Panc1 (cell line): Measurements from ENCODE around the gene WDFY2. TPM values are rescaled to one million over a fixed set of nuclear protein-coding genes. Genes with fewer than 3 reads are reported as not detected.

Experiments used
- ATAC-seq: fragments of 200-7000 bp; cut with Tn5 transposase; 2 replicates; pipeline ENCODE4 v1.9.1; 2020; ENCODE audit warnings: mild to moderate bottlenecking, moderate library complexity
- BruUV-seq: library from RNA; stranded (reverse); fragments of 400-500 nt; replicated peaks from 2 replicates; lab custom pipeline; 2021; lab: Mats Ljungman, UMichigan
- CTCF ChIA-PET: fragments of 300-600 bp; sonication (Branson Sonifier 250); formaldehyde crosslinking; loops from one replicate; lab custom pipeline; 2022; ENCODE audit warnings: antibody characterized with exemption; lab: Charles Lee
- POLR2A ChIA-PET: fragments of 300-600 bp; sonication (Branson Sonifier 250); formaldehyde crosslinking; loops from one replicate; lab custom pipeline; 2022; ENCODE audit warnings: antibody characterized with exemption; lab: Charles Lee
- DNase-seq: peaks from one replicate; pipeline ENCODE4 v3.0.0-alpha.2; 2010; ENCODE audit warnings: low read depth, low spot score
- H3K27ac ChIP-seq: 2 replicates; pipeline ENCODE4 v1.5.1; 2011; ENCODE audit warnings: mild to moderate bottlenecking, low read length, inconsistent platforms
- H3K27me3 ChIP-seq: fragments of 200-500 bp; sonication (Bioruptor generic); 2 replicates; pipeline ENCODE4 v1.6.0; 2014; ENCODE audit warnings: low read length, inconsistent platforms; ENCODE audit not compliant: control insufficient read depth, insufficient read depth
- H3K36me3 ChIP-seq: fragments of 200-500 bp; sonication (Bioruptor generic); 2 replicates; pipeline ENCODE4 v1.5.1; 2014; ENCODE audit warnings: inconsistent platforms, mild to moderate bottlenecking, low read length, moderate library complexity; ENCODE audit not compliant: control insufficient read depth, insufficient read depth
- H3K4me1 ChIP-seq: 2 replicates; pipeline ENCODE4 v1.5.1; 2011; ENCODE audit warnings: inconsistent platforms, mild to moderate bottlenecking, low read length, moderate library complexity; ENCODE audit not compliant: control insufficient read depth, insufficient read depth
- H3K4me3 ChIP-seq, 2 experiments: 2 replicates each; pipeline ENCODE4 v1.5.1; 2011 to 2012; ENCODE audit warnings: low read depth in 2 of 2, low read length in 2 of 2, mild to moderate bottlenecking in 2 of 2, inconsistent platforms in 1 of 2, moderate library complexity in 1 of 2
- H3K9me3 ChIP-seq: fragments of 200-500 bp; sonication (Bioruptor generic); 2 replicates; pipeline ENCODE4 v1.5.1; 2014; ENCODE audit warnings: low read depth, mild to moderate bottlenecking, inconsistent platforms, low read length, moderate library complexity; ENCODE audit not compliant: control insufficient read depth, insufficient read depth
- CTCF ChIP-seq: fragments of 450-650 bp; IDR thresholded peaks from 2 replicates; pipeline ENCODE4 v1.5.1; 2017; ENCODE audit warnings: mild to moderate bottlenecking
- POLR2AphosphoS5 ChIP-seq: IDR thresholded peaks from 2 replicates; pipeline ENCODE4 v1.6.1; 2012; ENCODE audit warnings: mild to moderate bottlenecking, low read depth, low read length, moderate library complexity
- REST ChIP-seq, 2 experiments: IDR thresholded peaks; 2 replicates each; pipeline ENCODE4 v1.6.1; 2011 to 2012; ENCODE audit warnings: low read depth in 2 of 2, control low read depth in 1 of 2, low read length in 1 of 2, mild to moderate bottlenecking in 1 of 2, moderate library complexity in 1 of 2; ENCODE audit not compliant: insufficient read depth in 1 of 2
- SIN3A ChIP-seq: IDR thresholded peaks from 2 replicates; pipeline ENCODE4 v1.6.1; 2012; ENCODE audit warnings: low read depth, mild to moderate bottlenecking, low read length, moderate library complexity, borderline replicate concordance; ENCODE audit not compliant: insufficient read depth
- in situ Hi-C: cut with HindIII; loops from 2 replicates; pipeline ENCODE4 v1.10.0; 2016; ENCODE audit warnings: low sequenced_read_pairs, low pct_unique_long_range_greater_than_20kb
- intact Hi-C: fragments of 100-400 bp; cut with micrococcal nuclease; formaldehyde crosslinking; loops from one replicate; pipeline ENCODE4 v1.10.0; 2022; ENCODE audit not compliant: unreplicated experiment
- total RNA-seq: library from RNA; stranded (reverse); gene quantifications from one replicate; pipeline ENCODE4 v1.2.1, GENCODE V29; 2021; ENCODE audit not compliant: unreplicated experiment

WDFY2 gene
- total RNA-seq, 1 experiment from 2014 or later: 7.8 TPM

GRCh38 chr13:51780099-51780498 lies 195.8 kb downstream of the WDFY2 start:
- ChIA-PET POLR2A (no interaction called here), CTCF (no interaction called here)
- H3K9me3 ChIP-seq: no peaks in the 10 kb centered on the region
- TF ChIP-seq CTCF: no peak
- no peak for TF ChIP-seq POLR2AphosphoS5
- TF ChIP-seq SIN3A: no peak
- intact Hi-C loops (no loop called here), in situ Hi-C loops (no loop called here)
- H3K27me3 ChIP-seq: no peaks in the 10 kb centered on the region
- ATAC-seq (no peak), DNase-seq (no peak)
- BruUV-seq: no TSS peak
- no peak overlapping the region for H3K27ac ChIP-seq
- H3K4me1 ChIP-seq: no peaks in the 10 kb centered on the region
- no peaks in the 10 kb centered on the region for H3K36me3 ChIP-seq
- H3K4me3 ChIP-seq: no peak overlapping the region

- ATAC-seq: peak; percentile 76
- BruUV-seq: no TSS peak
- ChIA-PET CTCF (no interaction called here), POLR2A (no interaction called here)
- no peak for TF ChIP-seq REST (IDR thresholded peaks at IDR 0.05; ENCODE audit: insufficient read depth in 1 of 2, low read depth in 2 of 2, low read length in 1 of 2)
- peak; percentile 35 for TF ChIP-seq CTCF
- Histone ChIP-seq H3K36me3 (no peaks in the 10 kb centered on the region), H3K27ac (no peak overlapping the region), H3K4me3 (no peak overlapping the region), H3K27me3 (no peaks in the 10 kb centered on the region), H3K4me1 (no peaks in the 10 kb centered on the region), H3K9me3 (no peaks in the 10 kb centered on the region)
- in situ Hi-C loops (no loop called here), intact Hi-C loops (no loop called here)
- no peak for DNase-seq
Observed at GRCh38 chr13:51781246-51782022, 197.2 kb downstream of the WDFY2 start.
